GM19395 (cell line): ENCODE data around the gene DDRGK1.

Experiments
- ATAC-seq: cut with Tn5 transposase; IDR thresholded peaks from one replicate; pipeline ENCODE4 v1.9.1; 2021; ENCODE audit warnings: mild to moderate bottlenecking, moderate library complexity; ENCODE audit not compliant: unreplicated experiment

The DDRGK1 gene

DNA sequence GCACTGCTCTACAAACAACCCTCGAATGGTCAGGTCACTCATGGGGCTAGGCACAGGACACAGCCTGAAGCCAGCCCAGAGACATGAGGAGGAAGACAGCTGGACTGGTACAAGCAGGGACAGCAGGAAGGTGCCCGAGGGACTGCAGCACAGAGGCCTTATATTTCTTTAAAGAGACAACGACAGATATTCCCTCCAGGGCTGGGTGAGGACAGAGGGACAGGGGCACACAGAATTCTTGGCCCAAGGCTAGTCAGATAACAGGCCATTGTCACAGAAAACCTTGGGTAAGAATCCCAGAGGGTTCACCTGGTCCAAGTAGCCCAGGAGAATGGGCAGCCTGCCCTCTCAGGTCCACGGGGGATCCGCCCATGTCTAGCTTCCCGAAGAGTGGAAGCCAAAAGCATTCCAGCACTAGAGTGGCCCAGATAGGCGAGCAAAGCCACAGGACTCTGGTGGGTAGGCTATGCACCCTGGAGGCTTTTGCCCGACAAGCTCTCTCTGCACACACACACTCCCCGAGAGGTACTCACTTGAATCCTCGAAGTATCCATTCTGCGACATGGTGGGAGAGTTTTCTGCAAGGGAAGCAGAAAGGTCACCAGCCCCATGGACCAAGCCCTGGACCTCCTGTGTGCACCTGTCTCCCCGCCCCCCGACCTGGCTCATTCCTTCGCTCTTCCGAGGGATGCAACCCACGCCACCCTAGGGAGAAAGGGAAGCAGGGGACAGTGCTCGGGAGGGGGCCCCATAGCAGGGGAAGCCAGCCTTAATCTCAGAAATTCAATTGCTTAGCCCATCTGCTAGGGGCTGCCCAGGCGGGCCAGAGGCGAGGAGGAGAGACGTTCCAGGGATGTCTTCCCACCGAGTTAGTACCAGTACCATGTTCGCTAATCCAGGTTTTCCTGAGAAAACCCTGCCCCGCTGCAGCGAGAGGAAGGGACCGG lies 32.8 kb upstream of the DDRGK1 start:
- ATAC-seq, result no peak

DNA sequence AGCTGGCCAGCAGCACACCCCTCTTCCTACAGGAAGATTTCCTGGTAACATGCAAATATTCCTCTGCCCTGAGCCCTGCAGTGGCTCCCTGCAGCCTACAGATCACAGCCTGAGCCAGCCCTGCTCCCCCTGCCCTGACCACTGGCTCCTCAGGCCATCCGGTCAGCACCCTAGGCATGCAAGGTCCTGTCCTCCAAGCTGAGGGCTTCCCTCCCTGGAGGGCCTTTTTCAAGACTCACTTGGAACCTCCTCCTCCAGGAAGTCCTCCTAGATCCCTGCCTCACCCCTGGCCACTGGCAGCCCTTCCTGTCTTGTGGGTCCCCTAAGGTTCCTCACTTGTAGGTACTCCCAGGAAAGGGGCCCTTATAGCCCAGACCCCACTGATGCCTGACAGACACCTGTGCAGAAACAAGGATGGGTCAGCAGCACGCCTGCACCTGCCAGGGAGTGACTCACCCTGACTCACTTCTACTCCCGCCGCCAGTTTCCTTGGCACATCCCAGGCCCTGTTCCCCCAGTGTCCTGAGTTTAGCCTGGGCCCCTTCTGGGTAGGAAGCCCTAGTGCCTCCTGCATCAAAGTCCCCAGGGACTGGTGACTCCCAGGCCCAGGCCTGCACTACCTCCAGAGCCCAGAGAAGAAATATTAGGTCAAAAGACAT lies 31.3 kb upstream of the DDRGK1 start:
- ATAC-seq, result no peak

DNA sequence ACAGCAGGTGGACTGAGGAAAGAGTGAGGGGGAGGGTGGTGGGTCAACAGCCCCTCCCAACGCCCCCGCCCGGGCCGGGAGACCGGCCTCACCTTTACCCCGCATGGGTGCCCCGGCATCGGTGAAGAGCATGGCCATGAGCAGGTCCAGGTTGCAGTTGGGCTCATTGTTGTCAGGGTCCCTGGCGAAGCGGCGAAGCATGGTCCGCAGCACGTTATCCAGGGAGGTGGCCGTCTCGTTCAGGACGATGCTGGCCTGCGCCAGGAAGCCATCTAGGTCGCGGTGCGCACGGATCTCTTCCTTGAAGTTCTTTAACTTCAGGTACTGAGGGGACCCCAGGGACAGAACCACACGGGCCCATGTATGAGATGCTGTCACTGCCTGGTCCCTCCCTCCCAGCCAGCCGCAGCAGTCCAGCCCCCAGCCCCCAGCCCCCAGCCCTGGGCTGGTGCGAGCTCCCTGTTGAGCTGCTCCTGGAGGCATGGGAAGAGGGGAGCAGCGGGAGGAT lies 29.6 kb upstream of the DDRGK1 start:
- no peak for ATAC-seq

DNA sequence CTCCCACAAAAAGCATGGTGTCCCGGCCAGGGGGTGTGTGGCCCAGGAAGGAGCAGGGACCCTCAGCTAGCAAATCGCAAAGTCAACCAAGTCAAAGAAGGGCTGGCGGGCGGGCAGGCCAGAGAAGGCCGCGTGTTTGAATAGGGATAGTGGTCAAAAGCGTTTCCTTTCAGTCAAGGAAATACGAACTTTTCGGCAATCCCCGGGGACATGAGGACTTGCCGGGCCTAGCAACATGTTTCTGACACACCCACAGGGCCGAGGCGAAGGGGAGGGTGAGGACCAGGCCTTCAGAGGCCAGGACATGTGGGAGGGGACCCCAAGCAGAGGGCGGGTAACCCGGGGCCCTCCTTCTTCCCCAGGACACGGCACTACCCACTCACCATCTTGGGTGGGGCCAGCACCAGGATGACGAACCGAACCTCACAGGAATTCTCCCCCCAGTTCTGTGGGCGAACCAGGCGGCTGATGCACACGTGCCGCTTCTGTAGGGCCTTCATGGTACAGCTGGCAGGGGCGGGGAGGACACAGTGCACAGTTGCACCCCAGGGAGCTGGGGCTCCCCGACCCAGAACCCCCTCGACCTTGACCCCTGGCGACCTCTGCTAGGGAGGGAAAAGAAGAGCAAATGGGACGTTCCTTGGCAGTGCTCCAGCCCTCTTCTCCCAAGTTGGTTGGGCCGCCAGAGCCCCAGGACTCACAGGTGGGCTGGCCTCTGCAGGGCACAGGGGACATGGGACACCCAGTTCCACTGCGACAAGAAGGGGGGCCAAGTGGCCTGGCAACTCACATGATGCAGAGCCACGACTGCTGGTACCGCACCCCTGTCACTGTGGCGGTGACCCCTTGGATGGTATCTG lies 28.9 kb upstream of the DDRGK1 start:
- ATAC-seq, result no peak

DNA sequence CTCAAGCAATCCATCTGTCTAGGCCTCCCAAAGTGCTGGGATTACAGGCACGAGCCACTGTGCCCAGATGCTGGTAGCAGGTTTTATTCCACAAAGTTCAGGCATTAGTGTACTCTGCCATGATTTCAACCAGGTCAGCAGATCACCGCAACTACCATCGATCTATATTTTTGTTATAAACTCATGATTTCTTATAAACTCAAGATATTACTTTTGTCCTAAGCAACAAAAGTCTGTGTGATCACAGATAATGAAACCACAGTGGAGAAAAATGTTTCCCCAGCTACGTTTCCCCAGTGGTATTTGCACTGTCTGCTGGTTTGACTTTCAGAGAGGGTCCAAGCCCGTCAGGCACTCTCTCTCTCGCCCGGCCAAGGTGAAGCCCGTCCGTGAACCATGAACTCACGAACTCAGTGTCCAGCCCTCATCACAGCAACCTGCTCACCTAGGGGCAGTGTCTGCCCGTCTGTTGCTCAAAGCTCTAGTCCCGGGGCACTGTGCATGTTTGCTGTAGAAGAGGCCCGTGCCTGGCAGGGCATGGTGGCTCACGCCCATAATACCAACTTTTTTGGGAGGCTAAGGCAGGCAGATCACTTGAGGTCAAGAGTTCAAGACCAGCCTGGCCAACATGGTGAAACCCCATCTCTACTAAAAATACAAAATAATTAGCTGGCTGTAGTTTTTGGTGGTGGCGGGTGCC lies 27.6 kb upstream of the DDRGK1 start:
- no peak for ATAC-seq

DNA sequence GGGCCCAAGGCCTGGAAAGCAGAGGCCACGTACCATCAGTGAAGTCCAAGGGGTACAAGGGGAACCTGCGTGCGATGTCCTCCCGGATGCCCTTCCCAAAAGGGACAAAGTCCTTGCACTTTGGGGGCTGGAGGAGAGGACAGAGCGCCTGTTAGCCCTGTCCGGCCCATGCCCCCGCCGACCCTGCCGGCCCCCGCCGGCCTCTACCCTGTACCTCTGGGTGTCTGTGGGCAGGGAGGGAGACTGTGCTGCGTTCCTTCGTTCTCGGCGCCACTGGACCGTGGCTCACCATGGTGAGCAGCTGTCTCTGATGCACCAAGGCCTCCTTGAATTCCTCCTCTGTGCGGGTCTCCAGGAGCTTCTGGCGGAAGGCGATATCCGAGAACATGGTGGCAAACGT lies 26.6 kb upstream of the DDRGK1 start:
- no peak for ATAC-seq

DNA sequence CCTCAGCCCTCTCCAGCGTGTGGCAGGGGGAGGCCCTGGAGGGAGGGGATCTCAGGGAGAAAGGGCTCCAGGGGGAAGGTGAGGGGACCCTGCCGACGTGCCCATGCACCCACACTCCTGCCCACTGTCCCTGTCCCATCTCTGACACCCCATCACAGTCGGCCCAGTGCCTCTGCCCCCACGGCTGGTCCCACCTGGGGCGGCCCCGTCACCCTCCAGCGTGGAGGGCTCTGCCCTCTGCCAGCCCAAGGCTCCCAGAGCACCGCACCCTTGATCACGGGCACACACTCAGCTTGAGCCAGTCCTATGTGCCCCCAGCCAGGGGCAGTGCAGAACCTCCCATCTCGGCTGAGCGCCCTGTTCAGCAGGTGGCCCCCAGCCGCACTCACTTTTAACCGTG lies 25.3 kb upstream of the DDRGK1 start:
- ATAC-seq, result no peak

DNA sequence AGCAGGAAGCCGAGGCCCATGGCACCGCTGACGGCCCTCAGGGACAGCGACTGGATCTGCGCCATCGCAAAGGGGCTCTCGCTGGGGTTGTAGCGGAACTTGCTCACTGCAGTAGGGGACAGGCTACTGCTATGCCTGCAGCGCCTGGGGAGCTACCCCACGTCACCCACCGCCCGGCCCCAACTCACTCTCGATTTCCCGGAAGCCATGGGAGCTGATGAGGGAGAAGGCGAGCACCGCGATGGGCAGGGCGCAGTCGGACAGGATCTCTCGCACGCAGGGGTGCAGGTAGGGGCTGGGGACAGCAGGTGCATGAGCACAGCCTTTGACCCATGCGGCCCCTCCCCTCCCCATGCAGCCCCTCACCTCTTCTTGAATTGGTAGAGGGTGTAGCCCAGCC lies 24.7 kb upstream of the DDRGK1 start:
- ATAC-seq, result no peak

DNA sequence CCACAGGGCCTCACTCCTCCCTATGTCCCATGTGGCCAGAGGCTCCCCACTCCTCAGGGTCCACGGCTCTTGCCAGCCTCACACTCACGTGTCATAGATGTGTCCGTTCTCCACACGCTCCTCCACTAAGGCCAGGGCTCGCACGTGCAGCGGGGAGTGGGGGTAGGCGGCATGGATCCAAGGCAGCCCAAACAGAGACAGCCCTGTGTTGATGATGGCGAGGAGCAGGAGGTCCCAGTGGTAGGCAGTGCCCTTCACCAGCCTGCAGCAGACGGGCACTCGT lies 24.2 kb upstream of the DDRGK1 start:
- ATAC-seq, result no peak

DNA sequence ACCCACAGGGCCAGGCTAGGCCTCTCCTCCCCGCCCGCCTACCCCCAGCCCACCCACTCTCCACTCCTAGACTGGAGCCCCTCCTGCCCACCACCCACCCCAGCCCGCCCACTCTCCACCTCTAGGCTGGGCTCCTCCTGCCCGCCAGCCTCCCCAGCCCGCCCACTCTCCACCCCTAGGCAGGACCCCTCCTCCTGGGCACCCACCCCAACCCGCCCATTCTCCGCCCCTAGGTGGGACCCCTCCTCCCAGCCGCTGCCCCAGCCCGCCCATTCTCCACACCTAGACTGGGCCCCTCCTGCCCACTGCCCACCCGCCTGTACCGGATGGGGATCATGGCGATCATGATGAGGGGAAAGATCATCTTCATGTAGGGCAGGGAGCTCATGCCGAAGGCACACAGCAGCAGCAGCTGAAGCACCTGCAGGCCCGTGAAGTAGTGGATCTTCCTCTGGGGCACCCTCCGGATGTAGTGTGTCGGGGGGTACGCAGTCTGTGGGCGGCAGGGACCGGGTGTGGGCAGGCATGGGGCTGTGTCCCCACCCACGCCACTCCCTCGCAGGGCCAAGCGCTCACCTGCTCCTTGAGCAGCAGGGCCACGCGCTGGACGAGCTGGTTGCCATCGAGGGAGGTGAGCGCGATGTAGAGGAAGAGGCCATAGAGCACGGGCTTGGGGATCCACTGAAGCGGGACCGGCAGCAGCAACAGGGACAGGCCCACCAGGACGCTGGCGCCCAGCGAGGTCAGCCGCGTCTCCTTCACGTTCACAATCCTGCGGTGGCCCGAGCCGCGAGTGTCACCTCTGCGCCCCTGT lies 23.7 kb upstream of the DDRGK1 start:
- ATAC-seq, result no peak

DNA sequence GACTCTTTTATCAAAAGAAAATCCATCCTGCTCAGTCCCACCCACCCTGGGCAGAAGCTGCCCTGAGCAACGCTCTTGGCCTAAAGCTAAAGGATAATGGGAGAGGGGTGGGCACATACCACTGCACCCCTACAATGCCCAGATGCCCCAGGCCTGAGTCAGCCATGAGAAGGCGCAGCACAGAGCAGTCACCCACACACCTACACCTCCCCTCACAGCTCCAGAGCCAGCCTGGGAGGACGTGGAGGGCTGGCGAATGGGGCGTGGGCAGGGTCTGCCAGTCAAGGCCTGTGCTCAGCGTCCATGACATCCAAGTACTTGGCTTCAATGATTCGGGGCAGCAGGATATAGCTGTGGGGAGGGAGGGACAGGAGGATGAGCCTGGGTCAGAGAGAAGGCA lies 23.0 kb upstream of the DDRGK1 start:
- no peak for ATAC-seq

DNA sequence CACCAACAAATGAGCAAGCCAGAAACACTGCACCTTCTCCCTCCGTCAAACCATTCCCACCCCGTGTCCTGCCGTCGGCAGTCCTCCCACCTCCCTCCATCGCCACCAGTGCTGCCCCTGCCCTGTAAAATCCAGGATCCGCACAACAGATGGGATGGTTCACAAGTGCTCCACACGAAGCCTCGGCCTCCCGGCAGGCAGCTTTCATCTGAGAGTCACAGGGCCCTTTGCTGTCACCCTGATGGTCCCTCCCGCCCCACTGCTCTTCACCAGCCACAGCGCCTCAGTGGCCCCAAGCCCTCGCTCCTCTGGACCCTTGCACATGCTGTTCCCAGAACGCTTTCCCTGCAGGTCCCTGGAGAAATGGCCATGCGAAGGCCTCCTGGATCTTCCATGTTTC lies 22.4 kb upstream of the DDRGK1 start:
- no peak for ATAC-seq

DNA sequence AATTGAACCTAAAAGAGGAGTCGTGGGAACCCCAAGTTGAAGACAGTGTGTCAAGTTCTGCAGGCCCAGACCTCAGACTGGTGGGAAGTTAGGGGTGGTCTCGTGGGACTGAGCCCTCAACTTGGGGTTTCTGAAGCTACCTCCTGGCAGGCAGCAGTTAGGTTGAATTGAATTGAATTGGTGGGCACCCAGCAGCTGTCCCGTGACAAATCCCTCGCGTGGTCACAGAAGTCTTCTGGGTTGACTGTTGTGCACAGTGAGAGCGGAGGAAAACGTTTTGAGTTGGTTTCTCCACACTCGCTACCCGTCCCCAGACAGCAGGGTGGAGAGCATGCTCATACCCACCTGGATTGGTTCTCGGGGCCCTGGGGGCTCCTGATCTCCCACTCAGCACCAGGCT lies 21.6 kb upstream of the DDRGK1 start:
- ATAC-seq, result no peak

DNA sequence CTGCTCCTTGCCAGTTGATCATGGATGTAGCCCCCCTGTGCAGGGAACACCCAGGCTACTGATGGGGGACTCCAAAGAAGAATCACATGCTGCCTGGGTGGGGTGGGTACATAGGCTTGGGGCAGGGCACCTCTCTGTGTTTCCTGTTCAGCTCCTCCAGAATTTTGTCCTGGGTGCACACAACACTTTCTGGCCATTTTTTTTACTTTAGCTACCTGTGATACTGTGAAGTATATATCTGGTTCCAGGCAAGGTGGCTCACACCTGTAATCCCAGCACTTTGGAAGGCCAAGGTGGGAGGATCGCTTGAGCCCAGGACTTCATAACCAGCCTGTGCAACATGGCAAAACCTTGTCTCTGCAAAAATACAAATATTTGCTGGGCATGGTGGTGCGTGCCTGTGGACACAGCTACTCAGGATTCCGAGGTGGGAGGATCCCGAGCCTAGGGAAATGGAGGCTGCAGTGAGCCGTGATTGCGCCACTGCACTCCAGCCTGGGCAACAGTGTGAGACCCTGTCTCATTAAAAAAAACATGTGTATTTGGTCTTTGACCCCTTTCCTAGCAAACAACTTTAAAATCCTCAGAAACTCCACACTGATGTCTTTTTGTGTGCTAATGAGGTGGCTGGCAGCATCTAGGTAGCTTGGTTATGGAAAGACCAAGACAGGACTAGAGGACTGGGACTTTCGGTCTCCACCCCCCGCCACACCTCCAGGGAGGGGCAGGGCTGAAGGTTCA lies 20.4 kb upstream of the DDRGK1 start:
- no peak for ATAC-seq

DNA sequence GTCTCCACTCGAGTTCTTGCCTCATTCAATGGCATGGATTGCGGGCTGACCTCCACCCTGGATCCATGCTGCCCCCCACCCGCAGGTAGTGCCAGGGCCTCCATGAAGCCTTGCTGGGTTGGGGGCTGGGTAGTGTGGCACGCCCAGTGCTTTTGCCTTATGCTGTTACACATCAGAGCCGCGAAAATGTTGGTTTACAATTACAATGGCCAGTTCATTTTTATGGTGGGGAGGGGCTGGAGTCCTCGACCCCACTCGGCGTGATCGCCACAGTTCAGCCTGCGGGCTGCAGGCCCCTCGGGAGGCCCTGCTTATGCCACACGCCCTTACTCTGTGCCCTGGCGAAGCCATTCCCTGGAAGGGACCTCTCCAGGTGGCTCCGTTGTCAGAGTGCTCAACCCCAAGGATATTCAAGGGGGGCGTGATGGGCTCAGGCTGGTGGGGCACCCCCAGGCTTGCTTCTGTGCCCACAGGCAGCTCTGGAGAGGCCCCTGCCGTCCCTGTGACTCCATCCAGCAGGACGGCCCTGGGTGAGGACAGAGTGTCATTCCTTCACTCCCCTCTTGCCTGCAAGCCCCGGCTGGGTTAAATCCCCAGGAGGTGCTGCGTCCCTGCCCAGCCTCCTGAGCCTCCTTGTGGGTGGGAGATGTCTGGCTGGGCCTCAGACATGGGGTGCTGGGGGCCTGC lies 19.7 kb upstream of the DDRGK1 start:
- ATAC-seq, result no peak

DNA sequence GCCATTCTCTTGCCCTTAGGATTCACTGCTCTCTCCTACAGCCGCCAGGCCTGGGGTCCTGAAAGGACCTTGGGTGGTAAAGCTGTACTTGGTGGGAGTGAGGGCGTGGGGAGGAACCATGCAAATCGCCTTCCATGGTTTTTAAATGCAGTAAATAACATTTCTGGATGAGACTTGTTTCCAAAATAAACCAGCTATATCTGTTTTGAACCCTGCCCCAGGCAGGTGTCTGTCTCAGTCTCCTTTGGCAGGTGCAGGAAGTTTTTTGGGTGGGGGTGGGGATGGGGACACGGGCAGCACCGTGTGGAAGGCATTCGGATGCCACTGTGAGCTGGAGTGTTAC lies 19.1 kb upstream of the DDRGK1 start:
- ATAC-seq, result no peak

DNA sequence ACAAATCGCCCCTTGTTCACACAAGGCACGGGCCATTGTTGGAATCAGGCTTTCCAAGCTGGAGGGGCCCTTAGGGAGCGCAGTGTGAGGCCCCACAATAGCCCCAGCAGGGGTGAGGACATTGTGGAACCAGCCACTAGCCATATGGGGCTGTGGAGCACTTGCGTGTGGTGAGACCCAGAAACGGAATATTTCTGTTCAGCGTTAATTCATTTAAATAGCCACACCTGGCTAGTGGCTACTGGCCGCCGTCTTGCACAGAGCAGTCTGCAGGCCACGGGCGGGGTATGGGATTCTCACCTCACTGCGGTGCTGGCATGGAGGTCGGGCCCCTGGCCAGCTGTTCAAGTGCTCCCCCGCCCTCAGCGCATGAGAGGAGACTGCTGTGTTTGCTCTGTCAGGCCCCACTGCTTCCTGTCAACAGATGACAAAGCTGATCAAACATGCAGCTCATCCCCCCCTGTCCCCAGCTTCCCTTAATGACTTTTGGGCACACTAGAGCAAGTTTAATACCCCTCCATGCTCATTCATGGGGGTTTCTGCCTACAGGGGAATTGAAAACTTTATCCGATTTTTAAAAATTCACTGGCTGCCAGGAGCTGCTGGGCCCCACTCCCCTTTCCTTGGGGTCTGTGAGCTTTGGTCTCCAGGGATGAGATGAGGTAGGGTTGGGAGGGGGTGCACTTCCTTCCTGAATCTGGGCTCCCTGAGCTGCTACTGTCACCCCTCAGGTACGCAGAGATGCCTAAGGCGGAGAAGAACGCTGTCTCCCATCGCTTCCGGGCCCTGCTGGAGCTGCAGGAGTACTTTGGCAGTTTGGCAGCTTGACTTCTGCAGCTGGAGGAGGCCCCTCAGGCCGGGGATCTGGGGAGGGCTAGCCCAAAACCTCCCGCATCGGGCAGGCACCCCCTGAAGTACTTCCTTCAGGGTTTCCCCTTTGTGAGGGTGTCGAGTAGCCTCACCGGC lies 18.4 kb upstream of the DDRGK1 start:
- peak; percentile 75 for ATAC-seq
